HL-60/S4 (cell line): Measurements from ENCODE around the gene CCDC68.

ENCODE experiments used
- in situ Hi-C: fragments of 300-500 bp; cut with MboI; formaldehyde crosslinking; loops from 2 replicates; pipeline ENCODE4 v1.14.3; 2022; ENCODE audit warnings: low sequenced_read_pairs

Gene CCDC68

GRCh38 chr18:54961868-54962267, 2.6 kb upstream of the CCDC68 start:
- in situ Hi-C loops, result no loop called here

DNA sequence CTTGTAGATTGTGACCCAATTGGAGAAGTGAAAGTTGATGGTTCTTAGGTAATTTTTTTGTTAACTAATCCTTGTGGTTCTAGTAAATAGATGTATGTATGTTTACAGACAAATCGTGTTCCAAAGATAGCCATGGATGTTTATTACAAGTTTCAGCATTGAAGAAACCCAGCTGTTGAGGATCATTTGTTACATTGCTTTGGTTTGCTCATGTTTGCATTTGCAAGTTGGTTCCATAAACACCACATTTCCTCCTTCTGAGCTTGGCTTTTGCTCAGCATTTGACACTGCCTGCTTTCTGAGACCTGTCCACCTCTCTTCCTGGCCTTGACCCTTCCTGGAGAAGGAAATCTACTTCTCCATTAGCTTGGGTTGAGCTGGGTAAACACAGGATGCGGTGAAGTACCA, 1.8 kb upstream of the CCDC68 start:
- in situ Hi-C loops, result no loop called here

DNA sequence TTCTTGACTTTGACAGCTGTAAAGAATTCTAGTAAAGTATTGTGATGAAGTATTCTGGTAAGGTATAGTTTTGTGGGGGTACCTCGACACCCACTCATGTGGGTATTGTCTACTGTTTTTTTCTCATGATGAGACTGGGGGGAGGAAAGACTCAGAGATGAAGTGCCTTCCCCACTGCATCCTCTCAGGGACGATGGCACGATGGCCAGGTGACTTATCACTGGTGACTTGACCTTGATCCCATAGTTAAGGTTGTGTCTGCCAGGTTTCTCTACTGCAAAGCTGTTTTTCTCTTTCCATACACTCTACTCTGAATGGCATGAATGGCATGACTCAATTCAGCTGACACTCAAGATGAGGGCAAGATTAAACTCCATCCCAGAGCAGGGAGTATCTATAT, 936 bp upstream of the CCDC68 start:
- in situ Hi-C loops, result no loop called here

DNA sequence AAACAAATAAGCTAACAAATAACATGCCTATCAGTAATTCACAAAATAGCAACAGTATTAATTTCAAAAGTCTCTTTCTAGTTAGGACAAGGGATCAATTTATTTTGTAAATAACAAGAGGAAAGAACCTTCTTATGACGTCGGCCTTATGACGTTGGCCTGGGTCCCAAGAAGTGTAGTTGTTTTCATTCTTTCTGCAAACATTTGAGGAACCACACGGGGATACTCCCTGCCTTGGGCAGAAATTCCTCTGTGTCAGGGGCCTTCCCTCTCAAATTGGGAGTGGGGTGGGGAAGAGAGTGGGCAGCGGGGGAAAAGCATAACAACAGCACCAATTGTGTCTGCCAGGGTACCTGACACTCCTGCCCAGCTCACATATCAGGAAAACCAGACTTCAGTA, 1.3 kb downstream of the CCDC68 start:
- in situ Hi-C loops, result no loop called here

DNA sequence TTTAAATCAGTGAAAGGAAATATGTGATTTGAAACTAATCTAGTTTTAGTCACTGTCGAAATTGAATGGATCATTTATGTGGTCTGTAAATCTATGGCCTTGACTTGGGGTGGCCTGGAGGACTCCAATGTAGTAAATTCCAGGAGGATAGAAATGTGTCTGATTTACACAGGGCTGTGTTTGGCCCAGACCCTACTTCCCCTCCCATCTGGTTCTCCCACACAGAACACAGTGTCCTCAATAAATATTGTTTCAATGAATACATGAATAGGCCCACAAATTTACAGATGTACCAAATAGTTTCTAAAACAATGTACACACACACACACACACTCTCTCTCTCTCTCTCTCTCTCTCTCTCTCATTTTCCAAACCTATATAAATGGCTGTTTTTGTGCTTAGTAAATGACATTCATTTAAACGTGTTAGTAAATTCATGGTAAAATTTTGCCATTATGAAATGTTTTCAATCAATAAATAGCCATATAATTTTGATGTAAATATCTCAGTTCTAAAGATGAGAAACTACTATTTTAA, 1.9 kb downstream of the CCDC68 start:
- in situ Hi-C loops, result no loop called here

DNA sequence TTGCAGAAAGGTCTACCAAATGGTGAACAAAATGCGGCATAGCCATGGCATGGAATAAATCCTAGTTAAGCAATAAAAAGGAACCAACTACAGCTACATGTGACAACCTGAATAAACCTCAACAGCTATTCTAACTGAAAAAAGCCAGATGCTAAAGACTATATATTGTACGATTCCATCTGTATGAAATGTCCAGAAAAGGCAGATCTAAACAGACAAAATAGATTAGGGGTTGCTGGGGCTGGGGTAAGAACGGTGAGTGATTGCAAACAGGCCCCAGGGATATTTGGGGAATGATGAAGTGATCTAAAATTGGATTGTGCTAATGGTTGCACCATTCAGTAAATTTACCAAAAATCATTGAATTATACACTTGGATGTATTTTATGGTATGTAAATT, 2.8 kb downstream of the CCDC68 start:
- in situ Hi-C loops, result no loop called here

DNA sequence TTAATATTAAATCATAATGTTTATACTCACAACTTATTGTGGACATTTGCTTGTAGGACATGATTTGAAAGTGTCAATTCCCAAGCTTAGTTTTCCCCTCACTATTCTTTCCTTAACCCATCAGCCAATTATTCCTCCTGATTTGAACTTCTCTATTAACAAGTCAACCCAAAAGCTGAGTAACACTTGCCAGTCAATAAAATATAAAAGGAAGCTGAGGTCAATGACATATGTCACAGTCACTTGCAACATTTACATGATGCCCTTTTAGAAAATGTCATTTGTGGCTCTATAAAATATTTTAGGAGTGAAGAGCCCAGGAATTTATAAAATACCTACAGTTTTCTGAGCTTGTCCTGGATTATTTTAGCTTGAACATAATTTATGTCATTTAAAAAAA, 7.2 kb downstream of the CCDC68 start:
- in situ Hi-C loops, result no loop called here

GRCh38 chr18:54950221-54950620, 9.0 kb downstream of the CCDC68 start:
- in situ Hi-C loops, result no loop called here

DNA sequence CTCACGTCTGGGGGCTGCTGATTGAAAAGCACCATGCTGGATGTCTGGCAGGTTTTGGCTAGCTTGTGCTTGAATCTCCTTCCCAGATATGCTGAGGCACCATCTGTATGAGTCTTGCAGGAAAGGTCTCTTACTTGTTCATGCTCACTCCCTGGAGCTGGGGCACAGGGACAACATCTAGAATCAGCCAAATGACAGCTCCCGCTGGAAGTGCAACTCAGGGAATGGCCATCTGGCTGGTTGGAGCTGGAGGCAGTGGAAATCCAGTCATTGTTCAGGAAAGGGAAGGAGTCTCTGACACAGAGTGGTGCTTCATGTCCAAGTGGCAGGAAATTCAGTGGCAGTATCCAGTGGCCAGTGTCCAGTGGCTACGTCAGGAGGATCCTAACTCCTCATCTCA, 9.7 kb downstream of the CCDC68 start:
- in situ Hi-C loops, result no loop called here

GRCh38 chr18:54948350-54948837, 10.9 kb downstream of the CCDC68 start:
- in situ Hi-C loops, result no loop called here

DNA sequence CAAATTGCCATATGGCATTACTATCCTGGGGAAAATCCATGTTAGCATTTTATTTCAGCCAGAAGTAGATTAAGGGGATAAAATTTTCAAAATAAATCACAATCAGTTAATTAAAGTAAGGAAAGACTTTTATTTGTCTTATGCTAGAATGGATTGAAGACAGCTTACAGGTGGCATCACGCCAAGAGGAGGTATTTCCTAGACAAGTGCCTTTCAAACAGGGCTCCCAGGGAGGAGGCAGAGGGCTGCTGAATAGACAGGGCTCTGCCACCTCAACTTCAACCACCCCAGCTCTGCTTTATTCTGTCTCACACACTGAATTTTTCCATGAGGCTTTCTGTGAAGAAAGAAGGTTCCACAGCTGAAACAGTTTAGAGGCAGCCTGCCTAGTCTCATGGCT, 12.2 kb downstream of the CCDC68 start:
- in situ Hi-C loops, result no loop called here

DNA sequence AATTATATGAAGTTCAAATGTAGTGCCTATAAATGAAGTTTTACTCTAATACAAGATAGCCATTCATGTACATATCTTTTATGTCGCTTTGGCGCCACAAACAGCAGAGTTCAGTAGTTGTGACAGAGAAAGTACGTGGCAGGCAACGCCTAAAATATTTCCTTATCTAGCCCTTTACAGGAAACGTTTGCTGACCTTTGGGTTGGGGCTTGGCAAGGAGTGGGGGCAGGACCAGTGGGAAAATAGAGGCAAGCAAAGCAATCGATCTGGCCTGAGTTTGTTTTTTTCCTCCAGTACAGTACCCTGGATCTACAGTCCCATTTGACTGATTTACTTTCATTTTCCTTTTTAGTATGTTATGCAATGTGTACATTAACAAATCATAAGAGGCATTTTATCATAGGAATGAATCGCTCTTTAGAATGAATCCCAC, 13.1 kb downstream of the CCDC68 start:
- in situ Hi-C loops, result no loop called here

DNA sequence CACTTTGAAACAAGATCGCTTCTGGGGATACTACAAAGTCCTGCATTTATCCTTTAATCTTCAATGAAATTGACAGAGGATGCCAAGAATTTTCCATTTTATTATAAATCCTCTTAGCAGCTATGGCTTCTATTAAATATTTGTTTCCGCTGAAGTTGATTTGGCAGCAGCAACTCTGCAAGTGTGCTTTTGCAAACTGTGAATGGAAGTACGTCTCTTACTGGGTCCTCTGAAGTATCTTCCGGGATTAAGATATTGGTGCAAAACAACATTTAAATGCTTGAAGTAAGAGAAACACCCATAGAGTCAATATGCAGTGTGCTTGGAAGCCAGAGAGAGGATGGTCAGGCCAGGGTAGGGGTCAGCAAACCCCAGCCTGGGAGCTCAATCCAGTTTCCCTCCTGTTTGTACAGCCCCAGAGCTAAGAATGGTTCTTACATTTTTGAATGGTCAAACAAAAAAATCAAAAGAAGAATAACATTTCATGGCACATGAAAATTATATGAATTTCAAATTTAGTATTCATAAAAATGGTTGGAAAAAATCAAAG, 13.6 kb downstream of the CCDC68 start:
- in situ Hi-C loops, result no loop called here

DNA sequence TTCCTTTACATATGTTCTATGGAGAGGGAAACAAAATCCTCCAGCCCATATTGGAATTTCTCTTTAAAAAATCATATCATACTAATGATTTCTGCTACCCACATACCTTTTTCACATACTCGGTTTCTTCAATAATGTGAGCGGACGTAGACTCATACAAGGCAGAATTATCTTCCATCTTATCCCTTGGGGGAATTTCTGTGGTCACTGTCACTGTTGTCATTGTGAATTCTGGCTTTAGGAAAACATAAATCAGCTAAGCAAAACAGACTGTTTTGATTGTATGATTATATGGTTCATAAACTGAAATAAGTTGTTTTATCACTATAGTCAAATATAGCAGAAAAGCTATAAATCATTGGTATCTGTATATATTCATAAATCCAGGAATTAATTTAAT, 16.7 kb downstream of the CCDC68 start:
- in situ Hi-C loops, result no loop called here

DNA sequence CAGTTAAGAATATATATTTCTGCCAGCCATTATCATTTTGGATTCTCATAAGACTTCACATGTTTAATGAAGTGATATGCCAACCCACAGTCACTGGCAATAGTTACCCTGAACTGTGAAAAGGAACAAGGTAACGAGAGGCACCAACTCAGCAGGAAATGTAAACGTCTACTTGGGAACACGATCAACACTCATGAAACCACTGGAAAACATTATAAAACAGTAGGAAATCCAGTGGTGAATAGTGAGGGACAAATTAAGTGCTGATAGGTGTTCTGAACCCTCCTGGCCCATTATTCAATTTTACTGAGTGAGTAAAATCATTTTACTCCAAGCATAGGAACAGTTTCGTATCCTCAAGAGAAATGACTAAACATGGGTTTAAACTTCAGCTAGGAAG, 17.1 kb downstream of the CCDC68 start:
- in situ Hi-C loops, result no loop called here

DNA sequence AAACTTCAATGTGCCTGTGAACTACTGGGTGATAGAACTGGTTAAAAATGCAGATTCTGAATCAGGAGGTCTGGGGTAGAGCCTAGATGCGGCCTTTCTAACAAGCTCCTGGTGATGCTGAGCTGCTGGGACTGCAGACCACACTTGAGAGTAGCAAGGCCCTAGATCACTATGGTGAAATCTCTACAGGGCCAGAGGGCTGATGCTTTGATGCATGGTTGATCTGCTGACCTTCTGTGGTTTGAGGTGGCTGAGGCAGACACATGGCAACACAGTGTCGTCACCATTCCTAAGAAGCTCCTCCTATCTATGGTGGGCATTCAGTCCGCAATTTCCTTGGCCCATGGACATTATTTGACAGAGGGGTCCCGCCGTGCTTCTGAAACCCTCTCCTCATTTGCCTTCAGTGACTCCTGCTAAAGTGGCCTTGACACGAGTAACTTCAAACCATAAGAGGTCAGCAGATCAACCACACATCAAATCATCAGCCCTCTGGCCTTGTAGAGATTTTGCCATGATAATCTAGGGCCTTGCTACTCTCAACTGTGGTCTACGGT, 19.8 kb downstream of the CCDC68 start:
- in situ Hi-C loops, result no loop called here

DNA sequence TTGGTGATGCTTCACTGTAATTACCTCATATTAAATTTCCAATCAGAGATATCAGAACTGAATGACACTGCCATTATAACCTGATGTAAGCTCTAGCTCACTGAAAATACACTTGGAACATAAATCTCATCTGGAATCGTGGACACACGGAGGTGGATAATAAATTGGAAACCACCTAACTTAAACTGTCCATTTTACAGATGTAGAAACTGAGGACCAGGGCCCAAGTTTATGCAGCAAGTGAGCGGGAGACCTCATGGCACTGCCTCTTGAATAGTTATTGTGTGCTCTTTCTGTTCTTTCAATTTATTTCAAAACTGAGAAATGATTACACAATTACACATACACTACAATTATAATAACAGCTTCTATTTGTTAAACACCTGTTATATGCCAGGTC, 20.8 kb downstream of the CCDC68 start:
- in situ Hi-C loops, result no loop called here

DNA sequence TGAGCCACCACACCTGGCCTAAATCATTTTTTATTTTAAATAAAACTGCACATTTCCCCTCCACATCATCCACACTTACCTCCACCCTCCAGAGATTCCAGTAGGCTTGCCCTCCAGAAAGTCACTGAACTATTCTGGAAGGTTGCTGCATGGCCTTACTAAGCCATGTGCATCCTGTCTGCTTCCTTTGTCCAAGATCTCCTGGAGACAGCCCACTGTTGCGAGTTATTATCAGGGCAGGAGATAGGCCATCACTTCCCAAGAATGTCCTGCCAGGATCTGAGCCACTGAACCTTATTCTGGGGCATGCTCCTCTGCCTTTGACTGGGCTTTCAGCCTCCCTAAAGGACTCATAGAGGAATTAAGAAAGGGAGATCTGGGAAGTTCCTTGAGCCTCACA, 26.8 kb downstream of the CCDC68 start:
- in situ Hi-C loops, result no loop called here

DNA sequence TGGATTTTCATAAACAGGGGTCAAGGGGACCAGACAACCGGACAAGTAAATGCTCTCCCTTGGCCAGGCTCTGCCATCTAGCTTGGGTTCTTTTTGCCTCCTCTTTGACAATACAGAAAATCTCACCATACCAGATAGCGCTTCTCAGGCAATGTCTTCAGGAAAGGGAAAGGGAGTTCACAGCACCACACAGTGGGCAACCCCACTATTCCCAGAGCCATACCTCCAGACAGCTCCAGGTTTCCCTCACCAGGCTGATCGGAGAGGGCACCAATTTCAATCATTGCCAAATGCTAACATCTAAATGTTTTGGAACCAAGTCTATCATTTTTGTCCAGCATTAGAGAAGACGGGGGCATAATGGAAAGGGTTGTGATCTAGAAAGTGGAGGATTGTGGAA, 28.1 kb downstream of the CCDC68 start:
- in situ Hi-C loops, result no loop called here

- in situ Hi-C loops, result no loop called here
Measured at GRCh38 chr18:54928236-54928635, 31.0 kb downstream of the CCDC68 start.

GRCh38 chr18:54926593-54927325, 32.5 kb downstream of the CCDC68 start:
- in situ Hi-C loops, result no loop called here

- in situ Hi-C loops, result no loop called here
Measured at GRCh38 chr18:54924948-54925347, 34.3 kb downstream of the CCDC68 start.
